Gastrocnemius medialis (tissue), 4 donors: Measurements from ENCODE around the gene MOB1B. TPM values are rescaled to one million over a fixed set of nuclear protein-coding genes. Genes with fewer than 3 reads are reported as not detected.

Experiments
- ATAC-seq, 2 donors: fragments of 150-250 bp; one replicate each; pipeline ENCODE4 v1.9.1; 2016
- DNase-seq, 2 donors: peaks; one replicate each; pipeline ENCODE4 v3.0.0-alpha.2; 2019
- H3K27ac ChIP-seq, 4 donors: fragments of 200-600 bp; sonication (generic); 1 replicate in 1 of 4; 2 replicates in 3 of 4; pipeline ENCODE4 v1.5.1; 2016 to 2018; ENCODE audit warnings: mild to moderate bottlenecking in 2 of 4, moderate library complexity in 1 of 4
- H3K27me3 ChIP-seq, 3 donors: fragments of 200-600 bp; sonication (generic) in 2 of 3; 1 replicate in 1 of 3; 2 replicates in 2 of 3; pipeline versions ENCODE4 v1.5.1 to v1.6.0; 2016 to 2019; ENCODE audit warnings: mild to moderate bottlenecking in 1 of 3, moderate library complexity in 1 of 3
- H3K36me3 ChIP-seq, 2 donors: fragments of 200-600 bp; sonication (generic) in 1 of 2; one replicate each; pipeline ENCODE4 v1.5.1; 2017 to 2018
- H3K4me1 ChIP-seq, 2 donors: fragments of 200-600 bp; sonication (generic) in 1 of 2; one replicate each; pipeline ENCODE4 v1.5.1; 2016 to 2017; ENCODE audit warnings: mild to moderate bottlenecking in 2 of 2
- H3K4me3 ChIP-seq, 4 donors: fragments of 200-600 bp; sonication (generic) in 3 of 4; 1 replicate in 1 of 4; 2 replicates in 3 of 4; pipeline ENCODE4 v1.5.1; 2016 to 2019; ENCODE audit warnings: mild to moderate bottlenecking in 2 of 4
- H3K9me3 ChIP-seq, 3 donors: fragments of 200-600 bp; sonication (generic) in 2 of 3; 1 replicate in 1 of 3; 2 replicates in 2 of 3; pipeline ENCODE4 v1.5.1; 2016 to 2019
- POLR2A ChIP-seq, 2 donors: fragments of 450-650 bp; IDR thresholded peaks; one replicate each; pipeline ENCODE4 v1.6.1; 2017; ENCODE audit warnings: antibody characterized with exemption in 2 of 2, mild to moderate bottlenecking in 2 of 2, moderate library complexity in 2 of 2
- in situ Hi-C, 4 donors: fragments of 200-750 bp; cut with MboI; loops; one replicate each; pipeline versions ENCODE4 v1.15.0 to v1.8.0; 2017; ENCODE audit warnings: low sequenced_read_pairs in 4 of 4
- intact Hi-C: fragments of 100-400 bp; cut with DNase I; formaldehyde crosslinking; loops from one replicate; pipeline ENCODE4 v1.15.1; 2023; ENCODE audit warnings: low total_unique reads
- total RNA-seq, 4 donors: library from RNA; depleted of rRNA; stranded (reverse); fragments of >200 nt; gene quantifications; one replicate each; pipeline versions ENCODE4 v1.1.0 to v1.2.3, GENCODE V29; 2016
- TF ChIP-seq, protein P1 (sequence below), 5 experiments: fragments of 450-650 bp in 3 of 5; fragments of 200-600 bp in 2 of 5; sonication (generic) in 2 of 5; IDR thresholded peaks in 4 of 5; conservative IDR thresholded peaks in 1 of 5; 1 replicate in 4 of 5; 2 replicates in 1 of 5; pipeline ENCODE4 v1.5.1; 2016 to 2019; ENCODE audit warnings: antibody characterized with exemption in 5 of 5, mild to moderate bottlenecking in 3 of 5, moderate library complexity in 3 of 5

The MOB1B gene
- total RNA-seq, 4 donors from 2014 or later, result 6.5 to 17.5 (median 8.4) TPM

DNA sequence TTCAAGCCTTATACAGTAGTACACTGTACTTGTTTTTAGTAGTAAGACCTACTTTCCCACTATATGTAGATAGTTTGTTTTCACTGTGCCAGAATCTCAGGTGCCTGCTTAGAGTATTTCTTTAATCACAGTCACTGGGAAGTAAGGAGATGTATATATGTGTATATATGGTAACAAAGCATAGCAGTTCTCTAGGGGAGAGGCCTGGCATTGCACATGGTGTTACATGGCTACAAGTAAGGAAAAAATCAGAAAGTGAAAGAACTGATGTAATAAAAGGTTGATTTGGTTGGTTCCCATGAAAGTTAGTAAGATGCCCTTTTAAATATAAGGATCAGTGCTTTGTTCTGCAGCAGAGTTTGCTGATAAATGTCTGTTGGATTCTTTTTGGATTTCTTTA is 81.9 kb downstream of the MOB1B start:
- TF ChIP-seq, protein P1, sequence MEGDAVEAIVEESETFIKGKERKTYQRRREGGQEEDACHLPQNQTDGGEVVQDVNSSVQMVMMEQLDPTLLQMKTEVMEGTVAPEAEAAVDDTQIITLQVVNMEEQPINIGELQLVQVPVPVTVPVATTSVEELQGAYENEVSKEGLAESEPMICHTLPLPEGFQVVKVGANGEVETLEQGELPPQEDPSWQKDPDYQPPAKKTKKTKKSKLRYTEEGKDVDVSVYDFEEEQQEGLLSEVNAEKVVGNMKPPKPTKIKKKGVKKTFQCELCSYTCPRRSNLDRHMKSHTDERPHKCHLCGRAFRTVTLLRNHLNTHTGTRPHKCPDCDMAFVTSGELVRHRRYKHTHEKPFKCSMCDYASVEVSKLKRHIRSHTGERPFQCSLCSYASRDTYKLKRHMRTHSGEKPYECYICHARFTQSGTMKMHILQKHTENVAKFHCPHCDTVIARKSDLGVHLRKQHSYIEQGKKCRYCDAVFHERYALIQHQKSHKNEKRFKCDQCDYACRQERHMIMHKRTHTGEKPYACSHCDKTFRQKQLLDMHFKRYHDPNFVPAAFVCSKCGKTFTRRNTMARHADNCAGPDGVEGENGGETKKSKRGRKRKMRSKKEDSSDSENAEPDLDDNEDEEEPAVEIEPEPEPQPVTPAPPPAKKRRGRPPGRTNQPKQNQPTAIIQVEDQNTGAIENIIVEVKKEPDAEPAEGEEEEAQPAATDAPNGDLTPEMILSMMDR (IDR thresholded peaks at IDR 0.05 in 4 of 5, conservative IDR thresholded peaks at IDR 0.05 in 1 of 5), result no peak
- no peak for TF ChIP-seq POLR2A (IDR thresholded peaks at IDR 0.05)
- H3K9me3 ChIP-seq, result no peaks in the 10 kb centered on the region
- H3K4me1 ChIP-seq, result no peaks in the 10 kb centered on the region
- intact Hi-C loops (no loop called here), in situ Hi-C loops (loop anchor here in 2 of 4 donors (25.0 kb wide), 2 partner anchors 297 to 322 kb away; partner anchors contain the start of genes JCHAIN (in 1 of the 2) and UTP3 (in 1 of the 2))
- H3K27me3 ChIP-seq, result no peaks in the 10 kb centered on the region
- H3K4me3 ChIP-seq, result no peak overlapping the region
- ATAC-seq (no peak), DNase-seq (no peak)
- no peak overlapping the region for H3K27ac ChIP-seq
- H3K36me3 ChIP-seq, result no peaks in the 10 kb centered on the region

- Histone ChIP-seq H3K9me3 (no peaks in the 10 kb centered on the region), H3K4me1 (no peaks in the 10 kb centered on the region), H3K27me3 (no peaks in the 10 kb centered on the region), H3K4me3 (no peak overlapping the region), H3K27ac (no peak overlapping the region), H3K36me3 (no peaks in the 10 kb centered on the region)
- intact Hi-C loops, result no loop called here
- DNase-seq (no peak), ATAC-seq (no peak)
- in situ Hi-C loops, result loop anchor here in 2 of 4 donors (25.0 kb wide), 2 partner anchors 297 to 322 kb away; partner anchors contain the start of genes JCHAIN (in 1 of the 2) and UTP3 (in 1 of the 2)
- no peak for TF ChIP-seq POLR2A (IDR thresholded peaks at IDR 0.05)
- TF ChIP-seq, protein P1 (IDR thresholded peaks at IDR 0.05 in 4 of 5, conservative IDR thresholded peaks at IDR 0.05 in 1 of 5), result no peak
Observed at GRCh38 chr4:70984589-70984988, 82.4 kb downstream of the MOB1B start.

GRCh38 chr4:70991596-70991995 is 89.4 kb downstream of the MOB1B start:
- Histone ChIP-seq H3K27me3 (no peaks in the 10 kb centered on the region), H3K9me3 (no peaks in the 10 kb centered on the region), H3K4me1 (peaks cover 13 to 16% of the 10 kb centered on the region in 2 donors), H3K36me3 (no peaks in the 10 kb centered on the region), H3K27ac (no peak overlapping the region), H3K4me3 (no peak overlapping the region)
- in situ Hi-C loops (loop anchor here in 2 of 4 donors (25.0 kb wide), 2 partner anchors 304 to 329 kb away; partner anchors contain the start of genes JCHAIN (in 1 of the 2) and UTP3 (in 1 of the 2)), intact Hi-C loops (loop anchor here (10.0 kb wide), 1 partner anchor 193 kb away; no protein-coding TSS in a partner anchor)
- ATAC-seq (no peak), DNase-seq (no peak)
- TF ChIP-seq, protein P1 (IDR thresholded peaks at IDR 0.05 in 4 of 5, conservative IDR thresholded peaks at IDR 0.05 in 1 of 5), result no peak
- TF ChIP-seq POLR2A (IDR thresholded peaks at IDR 0.05), result no peak

DNA sequence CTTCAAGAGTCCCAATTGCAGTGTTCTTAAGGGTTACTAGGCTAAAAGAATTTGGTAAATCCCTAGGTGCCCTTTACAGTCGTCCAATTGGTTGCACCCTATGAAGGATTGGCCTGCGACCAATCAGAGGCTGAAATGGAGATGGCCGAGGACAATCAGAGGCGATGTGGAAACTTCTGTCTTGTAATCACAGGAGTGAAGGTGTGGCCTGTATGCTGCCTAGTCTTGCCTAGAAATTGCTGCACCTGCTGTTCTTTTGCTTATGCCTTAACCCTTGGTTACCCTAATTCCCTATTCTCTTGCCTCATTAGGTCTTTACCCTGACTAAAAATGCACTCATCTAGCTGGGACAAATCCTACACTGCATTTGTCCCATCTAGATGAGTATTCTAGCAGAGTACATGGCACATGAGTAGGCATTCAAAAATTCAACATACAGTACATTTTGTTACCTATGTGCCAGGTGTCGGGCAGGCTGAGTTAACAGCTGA is 90.3 kb downstream of the MOB1B start:
- ATAC-seq (no peak), DNase-seq (peak in 1 of 2 donors; percentile 23)
- Histone ChIP-seq H3K27me3 (no peaks in the 10 kb centered on the region), H3K27ac (peak overlapping the region; percentile 82 to 90 (median 88)), H3K4me1 (peaks cover 13 to 16% of the 10 kb centered on the region in 2 donors), H3K36me3 (no peaks in the 10 kb centered on the region), H3K4me3 (peak overlapping the region; percentile 83 to 90 (median 87)), H3K9me3 (no peaks in the 10 kb centered on the region)
- in situ Hi-C loops (loop anchor here in 2 of 4 donors (25.0 kb wide), 2 partner anchors 305 to 330 kb away; partner anchors contain the start of genes JCHAIN (in 1 of the 2) and UTP3 (in 1 of the 2)), intact Hi-C loops (loop anchor here (2.0 to 10.0 kb wide), 5 partner anchors 16 to 304 kb away; partner anchors contain the start of genes MOB1B and UTP3)
- no peak for TF ChIP-seq POLR2A (IDR thresholded peaks at IDR 0.05)
- TF ChIP-seq, protein P1 (IDR thresholded peaks at IDR 0.05 in 4 of 5, conservative IDR thresholded peaks at IDR 0.05 in 1 of 5), result no peak
